Activated naive CD4-positive, alpha-beta T cell treated with anti-CD3 and anti-CD28 coated beads, Interleukin-2, amount 50 U/mL, for 16 hours (primary cell): ENCODE results near the gene LRRC8D.
"Not testable (repeated sequence)": the region's sequence is repeated elsewhere in the genome, so short reads cannot be mapped to it uniquely, and the experiment has no call there.

Source experiments
- DNase-seq: peaks from one replicate; pipeline ENCODE4 v3.0.0-alpha.2; 2020

The LRRC8D gene

DNA sequence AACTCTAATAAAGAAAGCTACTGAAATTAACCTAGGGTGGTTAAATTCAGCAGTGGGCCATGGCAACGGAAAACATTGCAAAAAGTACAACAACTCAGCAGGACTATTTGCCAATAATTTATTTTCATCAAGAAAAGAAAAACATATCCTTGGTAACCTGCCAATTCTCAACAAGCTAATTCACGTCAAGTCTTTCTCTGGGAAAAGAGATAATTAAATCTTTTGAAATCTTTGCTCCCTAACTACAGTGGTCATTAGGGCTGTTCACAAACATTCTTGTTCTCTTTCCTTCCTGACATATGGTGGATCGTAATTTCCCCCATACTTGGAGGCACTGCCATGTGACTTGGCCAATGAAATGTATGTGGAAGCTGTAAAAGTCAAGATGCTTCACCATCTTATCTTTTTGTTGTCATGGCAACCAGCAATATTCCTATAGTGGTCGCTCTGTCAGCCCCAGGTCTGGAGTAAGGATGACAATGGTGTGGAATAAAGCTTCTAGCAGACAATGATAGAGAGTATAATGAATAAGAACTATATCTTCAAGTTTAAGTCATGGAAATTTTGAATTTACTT lies 144.4 kb downstream of the LRRC8D start:
- DNase-seq: no peak

DNA sequence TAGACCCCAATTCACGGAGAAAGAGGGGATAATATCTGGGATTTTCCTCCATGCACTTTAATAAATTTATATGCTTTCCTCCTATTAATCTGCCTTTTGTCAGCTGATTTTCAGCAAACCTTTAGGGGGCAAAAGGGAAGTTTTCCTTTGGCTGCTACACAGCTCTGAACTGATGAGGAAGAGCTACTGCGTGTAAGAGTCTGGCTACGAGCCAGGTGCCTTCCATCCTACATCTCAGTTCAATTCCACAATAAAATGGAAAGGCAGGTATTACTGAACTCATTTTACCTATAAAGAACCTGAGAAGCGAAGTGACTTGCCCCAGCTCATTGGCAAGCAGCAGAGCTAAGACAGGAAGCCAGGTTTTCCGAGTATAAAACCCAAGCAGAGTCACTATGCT lies 145.8 kb downstream of the LRRC8D start:
- no peak for DNase-seq

DNA sequence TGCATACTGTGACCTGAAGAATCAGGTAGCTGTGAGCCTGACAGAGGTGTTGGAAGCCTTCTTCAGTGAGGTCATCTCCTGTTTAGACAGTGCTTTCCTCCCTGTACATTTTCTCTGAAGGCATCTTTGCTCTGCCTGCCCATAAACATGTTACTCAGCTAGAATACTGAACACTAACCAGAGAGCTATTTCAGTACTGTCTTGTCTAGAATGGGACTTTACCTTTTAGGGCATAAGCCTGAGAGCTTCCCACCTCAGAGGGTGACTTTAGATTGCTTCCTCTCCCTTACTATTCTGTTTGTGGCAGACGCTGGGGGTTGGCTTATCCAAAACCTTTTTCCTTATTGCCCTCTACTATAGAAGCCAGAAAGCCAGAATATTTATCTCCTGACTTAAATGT lies 150.8 kb downstream of the LRRC8D start:
- DNase-seq: no peak

DNA sequence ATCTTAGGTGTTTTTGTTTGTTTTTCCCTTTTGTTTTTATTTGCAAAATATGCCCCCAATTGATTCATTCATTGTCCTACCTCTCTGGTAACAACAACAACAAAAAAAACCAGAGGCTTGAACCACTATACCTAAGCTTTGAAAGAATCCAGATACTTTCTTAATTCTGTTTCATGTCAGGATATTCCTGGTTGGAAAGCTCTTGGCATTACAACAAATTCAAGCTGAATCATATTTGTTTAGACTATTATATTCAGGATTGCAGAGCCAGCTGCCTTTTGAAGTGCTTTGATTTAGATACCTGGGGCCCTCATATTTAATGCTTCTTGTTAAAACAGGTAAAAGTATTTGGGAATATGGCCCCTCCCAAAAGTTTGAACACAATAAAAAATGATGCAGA lies 151.2 kb downstream of the LRRC8D start:
- DNase-seq: no peak

DNA sequence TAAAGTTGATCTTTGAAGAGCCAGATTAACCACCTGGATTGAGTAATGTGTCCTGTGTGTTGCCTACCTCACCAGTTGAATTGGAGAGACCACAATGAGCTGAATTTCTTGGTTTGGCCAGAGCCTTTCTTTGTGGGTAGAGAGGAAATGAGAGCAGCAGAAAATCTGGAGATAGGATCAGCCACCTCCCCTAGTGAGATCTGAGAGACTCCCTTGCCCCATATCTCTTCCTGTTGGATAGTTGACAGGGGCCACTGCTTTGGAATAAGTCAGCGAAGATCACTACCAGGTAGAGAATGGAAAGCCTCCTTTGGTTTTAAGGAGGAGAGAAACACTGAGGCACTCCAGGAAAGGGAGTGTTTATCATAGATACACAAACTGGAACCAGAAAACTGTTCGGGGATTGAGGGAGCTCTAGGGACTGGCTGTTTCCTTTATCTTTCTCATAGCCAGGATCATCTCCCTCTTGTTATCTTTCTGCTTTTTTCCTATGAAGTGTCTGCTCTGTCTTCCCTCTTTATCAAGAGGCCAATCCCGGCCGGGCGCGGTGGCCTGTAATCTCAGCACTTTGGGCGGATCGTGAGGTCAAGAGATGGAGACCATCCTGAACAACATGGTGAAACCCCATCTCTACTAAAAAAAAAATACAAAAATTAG lies 152.8 kb downstream of the LRRC8D start:
- DNase-seq: no peak

DNA sequence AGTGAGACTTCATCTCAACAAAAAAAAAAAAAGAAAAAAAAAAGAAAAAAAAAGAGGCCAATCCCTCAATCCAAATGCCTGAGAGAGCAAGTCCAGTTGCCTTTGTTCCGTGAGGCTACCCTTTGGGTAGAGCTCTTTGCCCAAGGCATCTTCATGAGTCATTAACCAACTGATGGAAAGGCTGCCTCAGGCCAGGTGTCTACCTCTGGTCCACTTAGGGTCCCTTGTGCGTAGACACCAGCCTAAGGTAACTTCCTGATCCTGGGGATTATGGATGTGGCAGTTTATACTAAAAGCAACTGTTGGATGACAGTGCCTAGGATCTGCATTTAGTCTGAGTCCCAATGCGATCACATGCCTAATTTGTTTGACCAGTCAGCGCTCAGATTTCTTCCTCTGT lies 153.4 kb downstream of the LRRC8D start:
- DNase-seq: no peak

DNA sequence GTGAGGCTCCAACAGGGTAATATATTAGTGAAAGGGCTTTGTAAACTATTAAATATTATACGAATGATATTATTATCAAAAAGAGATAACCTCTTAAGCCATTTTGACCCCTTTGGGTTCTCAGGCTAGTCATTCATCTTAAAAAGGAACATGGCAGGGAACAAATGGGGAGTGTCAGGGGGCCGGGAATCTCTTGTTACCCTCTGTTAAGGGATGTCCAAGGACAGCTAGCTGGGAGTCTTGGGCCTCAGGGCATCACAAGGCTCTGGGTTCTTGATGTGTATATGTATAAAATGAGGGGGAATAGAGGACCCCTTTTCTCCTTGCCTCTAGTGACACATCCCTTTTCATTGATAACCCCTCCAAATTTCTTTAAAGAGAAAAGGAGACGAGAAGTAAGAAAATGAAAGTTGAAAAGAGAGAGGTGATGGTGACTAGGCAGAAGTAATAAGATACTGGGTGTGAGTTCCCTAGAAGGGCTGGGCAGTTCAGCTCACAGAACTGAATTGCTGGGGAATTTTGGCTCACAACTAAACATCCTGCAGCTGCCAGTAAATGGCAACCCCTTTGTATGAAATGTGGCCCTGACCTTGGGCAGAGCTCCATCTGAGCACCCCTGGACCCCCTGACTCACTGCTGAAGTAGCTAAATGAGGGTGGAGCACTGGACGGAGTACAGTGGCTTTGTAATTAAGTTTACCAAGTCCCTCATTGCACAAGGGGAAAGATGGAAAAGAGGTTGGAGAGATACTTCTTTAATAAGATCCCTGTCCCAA lies 154.1 kb downstream of the LRRC8D start:
- no peak for DNase-seq

DNA sequence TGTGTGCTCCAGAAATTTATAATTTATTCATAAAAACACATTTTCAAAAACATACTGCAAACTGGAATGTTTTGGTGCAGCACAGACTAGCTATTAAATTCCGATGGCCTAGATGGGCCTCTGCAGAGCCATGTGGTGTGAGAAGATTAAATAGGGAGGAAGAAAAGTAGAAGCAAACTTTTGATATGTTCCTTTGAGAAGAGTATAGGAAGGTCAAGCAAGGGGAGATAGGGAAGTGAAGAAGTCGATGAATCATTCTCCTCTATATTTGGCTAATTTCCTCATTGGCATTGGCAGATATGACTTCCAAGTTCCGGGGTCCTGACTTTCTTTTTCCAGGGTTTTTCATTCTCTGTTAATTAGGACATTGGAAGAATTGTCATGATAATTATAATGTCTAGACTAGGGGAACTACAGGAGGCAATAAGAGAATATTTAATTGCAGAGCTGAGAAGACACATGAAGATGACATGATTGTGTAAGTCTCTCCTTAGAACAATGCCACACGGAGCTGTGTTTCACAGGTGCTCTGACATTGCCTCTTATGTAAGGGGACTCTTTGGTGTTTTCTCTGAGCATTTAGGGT lies 154.8 kb downstream of the LRRC8D start:
- no peak for DNase-seq

DNA sequence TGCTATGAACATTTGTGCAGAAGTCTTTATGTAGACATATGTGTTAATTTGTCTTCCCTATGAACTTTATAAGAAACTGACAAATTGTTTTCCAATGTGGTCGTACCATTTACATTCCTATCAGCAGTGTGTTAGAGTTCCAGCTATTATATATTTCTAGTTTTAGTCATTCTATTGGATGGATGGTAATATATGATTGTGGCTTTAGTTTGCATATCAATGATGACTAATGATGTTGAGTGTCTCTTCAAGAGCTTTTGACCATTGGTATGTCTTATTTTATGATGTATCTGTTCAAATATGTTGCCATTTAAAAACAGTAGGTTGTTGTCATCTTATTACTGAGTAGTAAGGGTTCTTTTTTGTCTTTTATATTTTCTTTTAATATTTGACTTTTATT lies 157.9 kb downstream of the LRRC8D start:
- no peak for DNase-seq

DNA sequence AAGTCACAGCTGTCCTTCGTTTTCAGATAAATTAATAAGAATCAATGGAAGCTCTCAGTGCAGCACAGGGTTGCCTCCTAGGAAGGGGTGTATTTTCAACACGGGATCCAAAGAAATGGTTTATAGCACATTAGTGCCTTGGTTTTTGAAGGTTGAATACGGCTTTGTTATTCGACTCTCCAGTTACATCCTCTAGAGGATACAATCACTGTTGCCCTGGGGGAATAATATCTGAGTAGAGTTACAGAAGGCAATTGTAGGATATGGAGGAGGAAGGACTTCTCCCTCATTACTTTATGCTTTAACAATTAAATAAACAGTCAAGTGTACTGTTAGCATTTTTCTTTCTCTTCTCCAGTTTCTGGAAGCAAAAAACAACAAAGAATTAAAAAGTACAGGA lies 159.8 kb downstream of the LRRC8D start:
- no peak for DNase-seq

DNA sequence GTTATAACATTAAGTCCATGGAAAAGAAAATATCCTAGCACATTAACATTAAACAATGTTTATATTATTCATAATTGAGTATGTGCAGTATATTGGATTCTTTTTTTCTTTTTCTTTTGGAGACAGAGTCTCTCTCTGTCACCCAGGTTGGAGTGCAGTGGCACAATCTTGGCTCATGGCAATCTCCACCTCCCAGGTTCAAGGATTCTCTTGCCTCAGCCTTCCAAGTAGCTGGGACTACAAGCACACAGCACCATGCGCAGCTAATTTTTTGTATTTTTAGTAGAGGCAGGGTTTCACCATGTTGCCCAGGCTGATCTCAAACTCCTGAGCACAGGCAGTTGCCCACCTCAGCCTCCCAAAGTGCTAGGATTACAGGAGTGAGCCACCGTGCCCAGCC lies 162.0 kb downstream of the LRRC8D start:
- DNase-seq: not testable (repeated sequence)

DNA sequence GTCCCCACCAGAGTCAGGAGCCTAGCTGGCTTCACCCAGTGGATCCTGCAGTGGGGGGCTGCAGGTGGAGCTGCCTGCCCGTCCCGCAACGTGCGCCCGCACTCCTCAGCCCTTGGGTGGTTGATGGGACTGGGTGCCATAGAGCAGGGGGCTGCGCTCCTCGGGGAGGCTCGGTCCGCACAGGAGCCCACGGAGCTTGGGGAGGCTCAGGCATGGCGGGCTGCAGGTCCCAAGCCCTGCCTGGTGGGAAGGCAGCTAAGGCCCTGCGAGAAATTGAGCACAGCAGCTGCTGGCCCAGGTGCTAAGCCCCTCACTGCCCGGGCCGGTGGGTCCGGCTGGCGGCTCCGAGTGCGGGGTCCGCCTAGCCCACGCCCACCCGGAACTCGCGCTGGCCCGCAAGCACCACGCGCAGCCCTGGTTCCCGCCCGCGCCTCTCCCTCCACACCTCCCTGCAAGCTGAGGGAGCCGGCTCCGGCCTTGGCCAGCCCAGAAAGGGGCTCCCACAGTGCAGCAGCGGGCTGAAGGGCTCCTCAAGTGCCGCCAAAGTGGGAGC lies 163.8 kb downstream of the LRRC8D start:
- not testable (repeated sequence) for DNase-seq

DNA sequence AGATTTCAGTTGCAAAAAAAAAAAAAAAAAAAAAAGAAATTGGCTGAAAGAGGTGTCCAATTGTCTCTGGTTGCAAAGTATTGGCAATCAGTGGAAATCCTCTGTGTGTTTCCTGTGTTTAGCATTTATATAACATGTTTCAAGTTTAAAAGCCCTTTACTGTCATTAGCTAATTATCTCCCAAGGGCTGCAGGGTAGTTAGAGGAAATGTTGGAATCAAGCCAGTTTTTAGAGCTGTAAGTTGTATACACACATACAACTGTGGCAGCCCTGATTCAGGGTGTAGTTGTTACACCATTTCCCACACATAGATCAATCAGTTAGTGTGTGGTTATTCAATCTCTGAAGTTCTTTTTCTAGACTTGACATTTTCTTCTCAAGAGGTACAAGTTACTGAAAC lies 165.2 kb downstream of the LRRC8D start:
- DNase-seq: no peak
